Measurements from ENCODE around the gene MGA. TPM values are rescaled to one million over a fixed set of nuclear protein-coding genes. Genes with fewer than 3 reads are reported as not detected.

MGA gene
- polyA plus RNA-seq, 3 donors = 2.9 to 5.3 (median 3.4) TPM

GRCh38 chr15:41774062-41774881 is 114.1 kb downstream of the MGA start, which contains the start of gene MAPKBP1:
Gene MAPKBP1 (plus strand): TSS chr15:41774484. CDS start chr15:41775276, 792 bp downstream.
- no peak within 1 kb of the TSS for H3K27ac ChIP-seq (ENCODE audit: low read depth, low read length)
- WGBS, 3 donors = 0 to 1% (median 0%) methylated on average over 57 to 62 of the region's 62 CpGs

- 8 to 11% (median 10%) methylated on average over 19 of the region's 19 CpGs for WGBS, 3 donors
Observed at GRCh38 chr15:41774882-41775417, 114.7 kb downstream of the MGA start.

GRCh38 chr15:41775651-41776050 is 115.4 kb downstream of the MGA start:
- H3K27ac ChIP-seq (ENCODE audit: low read depth, low read length) = no peak overlapping the region
- WGBS, 3 donors = 44 to 58% (median 49%) methylated on average over 2 of the region's 2 CpGs

More at GRCh38 chr15:41774882-41775417, 114.7 kb downstream of the MGA start:
- no peak overlapping the region for H3K27ac ChIP-seq (ENCODE audit: low read depth, low read length)

- H3K27ac ChIP-seq (ENCODE audit: low read depth, low read length) = no peak overlapping the region
- WGBS, 3 donors = 93 to 100% (median 100%) methylated on average over 1 of the region's 1 CpG
Observed at GRCh38 chr15:41777421-41777973, 117.3 kb downstream of the MGA start.

GRCh38 chr15:41778521-41778920 is 118.3 kb downstream of the MGA start:
- 65 to 91% (median 78%) methylated on average over 1 of the region's 1 CpG for WGBS, 3 donors
- H3K27ac ChIP-seq (ENCODE audit: low read depth, low read length) = no peak overlapping the region

- WGBS, 3 donors = 72 to 84% (median 79%) methylated on average over 4 of the region's 4 CpGs
- no peak overlapping the region for H3K27ac ChIP-seq (ENCODE audit: low read depth, low read length)
Observed at GRCh38 chr15:41779662-41780157, 119.5 kb downstream of the MGA start.

- 53 to 63% (median 55%) methylated on average over 2 of the region's 2 CpGs for WGBS, 3 donors
- no peak overlapping the region for H3K27ac ChIP-seq (ENCODE audit: low read depth, low read length)
Observed at GRCh38 chr15:41780266-41780665, 120.1 kb downstream of the MGA start.

- H3K27ac ChIP-seq (ENCODE audit: low read depth, low read length) = no peak overlapping the region
- WGBS, 3 donors = 35 to 71% (median 45%) methylated on average over 1 of the region's 1 CpG
Observed at GRCh38 chr15:41780727-41781126, 120.5 kb downstream of the MGA start.

GRCh38 chr15:41782371-41783282 is 122.4 kb downstream of the MGA start:
- H3K27ac ChIP-seq (ENCODE audit: low read depth, low read length) = no peak overlapping the region
- 86 to 90% (median 87%) methylated on average over 5 of the region's 5 CpGs for WGBS, 3 donors

- no peak overlapping the region for H3K27ac ChIP-seq (ENCODE audit: low read depth, low read length)
- WGBS, 3 donors = 20 to 88% (median 82%) methylated on average over 1 of the region's 1 CpG
Observed at GRCh38 chr15:41783296-41783695, 123.1 kb downstream of the MGA start.

- WGBS, 3 donors = 83 to 94% (median 84%) methylated on average over 3 of the region's 3 CpGs
- H3K27ac ChIP-seq (ENCODE audit: low read depth, low read length) = no peak overlapping the region
Observed at GRCh38 chr15:41788262-41788661, 128.1 kb downstream of the MGA start.

GRCh38 chr15:41789236-41789635 is 129.0 kb downstream of the MGA start:
- no peak overlapping the region for H3K27ac ChIP-seq (ENCODE audit: low read depth, low read length)
- 62 to 66% (median 63%) methylated on average over 4 of the region's 4 CpGs for WGBS, 3 donors

GRCh38 chr15:41789662-41790061 is 129.5 kb downstream of the MGA start:
- H3K27ac ChIP-seq (ENCODE audit: low read depth, low read length) = no peak overlapping the region

- H3K27ac ChIP-seq (ENCODE audit: low read depth, low read length) = no peak overlapping the region
- WGBS, 3 donors = 80 to 96% (median 81%) methylated on average over 3 of the region's 3 CpGs
Observed at GRCh38 chr15:41790169-41790568, 130.0 kb downstream of the MGA start.

- 35 to 77% (median 42%) methylated on average over 5 of the region's 5 CpGs for WGBS, 3 donors
- H3K27ac ChIP-seq (ENCODE audit: low read depth, low read length) = no peak overlapping the region
Observed at GRCh38 chr15:41790756-41791546, 130.7 kb downstream of the MGA start.

GRCh38 chr15:41791547-41791937 is 131.3 kb downstream of the MGA start:
- WGBS, 3 donors = 77 to 94% (median 81%) methylated on average over 4 of the region's 4 CpGs
- no peak overlapping the region for H3K27ac ChIP-seq (ENCODE audit: low read depth, low read length)

GRCh38 chr15:41792000-41792637 is 131.9 kb downstream of the MGA start:
- H3K27ac ChIP-seq (ENCODE audit: low read depth, low read length) = no peak overlapping the region
- whole genome bisulfite sequencing, 3 donors = 69 to 88% (median 80%) methylated on average over 5 of the region's 5 CpGs
